ENCODE data around the gene KCNMA1.

The KCNMA1 gene

DNA sequence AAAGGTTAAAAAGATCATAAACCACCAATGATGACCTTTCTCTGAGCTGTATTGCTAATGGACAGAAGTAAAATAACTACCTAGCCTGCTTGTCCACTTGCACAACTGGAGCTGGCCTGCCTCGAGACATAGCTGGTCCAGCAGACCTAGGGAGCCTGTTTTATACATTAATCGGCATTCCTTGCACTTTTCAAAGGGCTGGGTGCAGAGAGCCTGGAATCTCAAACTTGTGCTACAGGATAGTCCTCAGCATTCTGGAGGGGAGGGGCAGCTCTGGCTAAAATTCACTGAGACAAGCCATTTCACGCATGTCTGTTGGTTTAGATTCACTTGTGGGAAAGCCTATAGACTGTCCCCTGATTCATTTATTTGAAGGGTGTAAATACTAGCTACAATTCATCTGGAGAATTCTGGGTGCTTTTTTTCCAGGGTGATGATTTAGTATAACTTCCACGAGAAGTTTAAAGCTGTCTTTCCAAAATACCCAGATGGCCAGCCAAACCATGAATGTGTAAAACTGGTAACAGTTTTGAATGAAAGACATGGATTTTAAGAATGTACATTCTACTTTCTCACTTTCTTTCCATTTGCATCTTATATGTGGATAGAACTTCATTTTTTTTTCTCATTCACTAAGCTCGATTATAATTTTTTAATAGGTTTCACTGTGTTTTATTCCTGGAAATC lies 389.4 kb downstream of the KCNMA1 start:
- no peaks in the 10 kb centered on the region for H3K27me3 ChIP-seq (replicated peaks; ENCODE audit: control insufficient read depth, insufficient read depth, low read length)
- H3K4me3 ChIP-seq (replicated peaks; ENCODE audit: low read depth, low read length) = no peak overlapping the region
- TF ChIP-seq, protein P1, sequence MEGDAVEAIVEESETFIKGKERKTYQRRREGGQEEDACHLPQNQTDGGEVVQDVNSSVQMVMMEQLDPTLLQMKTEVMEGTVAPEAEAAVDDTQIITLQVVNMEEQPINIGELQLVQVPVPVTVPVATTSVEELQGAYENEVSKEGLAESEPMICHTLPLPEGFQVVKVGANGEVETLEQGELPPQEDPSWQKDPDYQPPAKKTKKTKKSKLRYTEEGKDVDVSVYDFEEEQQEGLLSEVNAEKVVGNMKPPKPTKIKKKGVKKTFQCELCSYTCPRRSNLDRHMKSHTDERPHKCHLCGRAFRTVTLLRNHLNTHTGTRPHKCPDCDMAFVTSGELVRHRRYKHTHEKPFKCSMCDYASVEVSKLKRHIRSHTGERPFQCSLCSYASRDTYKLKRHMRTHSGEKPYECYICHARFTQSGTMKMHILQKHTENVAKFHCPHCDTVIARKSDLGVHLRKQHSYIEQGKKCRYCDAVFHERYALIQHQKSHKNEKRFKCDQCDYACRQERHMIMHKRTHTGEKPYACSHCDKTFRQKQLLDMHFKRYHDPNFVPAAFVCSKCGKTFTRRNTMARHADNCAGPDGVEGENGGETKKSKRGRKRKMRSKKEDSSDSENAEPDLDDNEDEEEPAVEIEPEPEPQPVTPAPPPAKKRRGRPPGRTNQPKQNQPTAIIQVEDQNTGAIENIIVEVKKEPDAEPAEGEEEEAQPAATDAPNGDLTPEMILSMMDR (IDR thresholded peaks at IDR 0.05; ENCODE audit: insufficient read depth, low read length, poor library complexity, severe bottlenecking) = no peak
- no peak for DNase-seq (ENCODE audit: extremely low read depth, insufficient read length)
- no peaks in the 10 kb centered on the region for H3K36me3 ChIP-seq (ENCODE audit: control insufficient read depth, insufficient read depth, low read length)

DNA sequence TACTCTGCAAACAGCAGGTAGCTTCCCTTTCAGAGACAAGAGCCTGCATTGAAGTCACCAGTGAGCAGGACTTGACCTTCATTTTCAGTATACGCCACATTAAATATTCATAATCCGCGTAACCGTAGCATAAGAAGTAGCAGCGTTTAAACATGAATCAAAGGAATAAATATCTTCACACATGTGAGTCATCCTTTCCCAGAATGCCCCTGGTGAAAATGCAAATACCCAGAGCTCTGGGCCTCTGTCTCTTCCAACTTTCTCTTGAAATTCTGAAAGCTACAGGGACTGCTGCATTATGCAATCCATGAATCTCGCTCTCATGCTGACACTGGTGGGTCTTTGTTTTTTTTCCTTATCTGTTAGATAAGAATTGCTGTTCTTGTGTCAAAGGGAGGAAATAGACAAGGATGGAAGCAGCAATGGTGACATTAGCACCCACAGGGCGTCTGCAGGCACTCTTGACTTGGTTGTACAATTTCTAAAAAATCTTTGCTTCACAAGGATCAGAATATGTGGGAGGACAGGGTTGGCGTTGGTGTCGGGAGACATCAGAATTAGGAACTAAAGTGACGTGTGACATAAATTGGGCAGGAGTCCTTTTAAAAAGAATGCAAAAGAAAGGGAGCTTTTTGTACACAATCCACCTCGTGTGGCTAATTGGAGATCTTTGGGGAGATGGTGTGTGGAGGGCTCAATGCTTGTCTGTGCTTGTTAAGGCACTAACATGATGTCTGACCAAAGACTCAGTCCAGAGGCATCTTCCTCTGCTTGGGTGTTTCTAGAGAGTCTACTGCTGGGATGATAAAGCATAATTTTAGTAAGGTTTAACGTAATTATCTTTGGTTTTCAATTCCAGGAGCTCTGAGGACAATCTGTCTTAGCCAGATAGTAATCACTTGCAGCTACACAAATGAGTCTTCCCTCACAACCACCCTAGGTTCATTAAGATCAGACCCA lies 390.3 kb downstream of the KCNMA1 start:
- no peaks in the 10 kb centered on the region for H3K27me3 ChIP-seq (replicated peaks; ENCODE audit: control insufficient read depth, insufficient read depth, low read length)
- no peaks in the 10 kb centered on the region for H3K36me3 ChIP-seq (ENCODE audit: control insufficient read depth, insufficient read depth, low read length)
- no peak overlapping the region for H3K4me3 ChIP-seq (replicated peaks; ENCODE audit: low read depth, low read length)
- no peak for DNase-seq (ENCODE audit: extremely low read depth, insufficient read length)
- TF ChIP-seq, protein P1 (IDR thresholded peaks at IDR 0.05; ENCODE audit: insufficient read depth, low read length, poor library complexity, severe bottlenecking) = no peak

DNA sequence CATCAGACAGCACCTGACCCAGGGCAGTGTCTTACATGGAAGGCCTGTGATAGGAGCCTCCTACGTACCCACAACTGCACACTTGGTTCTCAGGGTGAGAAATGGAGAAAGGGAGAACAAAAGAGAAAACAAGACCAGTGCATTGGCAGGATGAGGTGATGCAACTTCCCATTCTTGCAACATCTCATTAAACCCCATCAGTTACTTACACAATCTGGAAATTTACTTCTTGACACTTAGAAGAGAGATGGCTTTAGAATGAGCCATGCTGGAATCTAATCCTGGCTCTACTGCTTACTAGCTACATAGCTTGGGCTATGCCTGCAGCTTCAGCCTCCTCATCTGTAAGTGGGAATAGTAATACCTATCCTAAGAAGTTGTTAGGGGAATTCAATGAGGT lies 391.7 kb downstream of the KCNMA1 start:
- no peak for DNase-seq (ENCODE audit: extremely low read depth, insufficient read length)
- Histone ChIP-seq H3K4me3 (replicated peaks; ENCODE audit: low read depth, low read length) (no peak overlapping the region), H3K36me3 (ENCODE audit: control insufficient read depth, insufficient read depth, low read length) (no peaks in the 10 kb centered on the region), H3K27me3 (replicated peaks; ENCODE audit: control insufficient read depth, insufficient read depth, low read length) (no peaks in the 10 kb centered on the region)
- TF ChIP-seq, protein P1 (IDR thresholded peaks at IDR 0.05; ENCODE audit: insufficient read depth, low read length, poor library complexity, severe bottlenecking) = no peak

DNA sequence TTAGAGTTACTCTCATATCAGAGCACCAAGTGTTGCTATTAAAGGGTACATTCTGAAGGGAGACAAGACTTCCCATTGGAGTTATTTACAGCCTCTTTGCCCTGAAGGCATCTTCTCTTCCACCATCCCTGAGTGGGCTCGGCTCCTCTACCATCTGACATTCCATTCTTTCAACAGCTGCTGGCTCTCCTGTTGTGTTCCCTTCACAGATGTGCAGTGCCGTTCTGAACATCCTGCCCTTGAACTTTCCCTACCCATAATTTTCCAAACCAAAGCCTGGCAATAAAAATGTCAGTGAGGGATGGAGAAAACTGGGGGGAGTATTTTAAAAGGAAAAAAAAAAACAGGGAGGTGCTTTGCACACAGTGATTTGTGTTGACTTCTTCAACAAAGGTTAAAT lies 392.9 kb downstream of the KCNMA1 start:
- no peak for DNase-seq (ENCODE audit: extremely low read depth, insufficient read length)
- TF ChIP-seq, protein P1 (IDR thresholded peaks at IDR 0.05; ENCODE audit: insufficient read depth, low read length, poor library complexity, severe bottlenecking) = no peak
- H3K27me3 ChIP-seq (replicated peaks; ENCODE audit: control insufficient read depth, insufficient read depth, low read length) = no peaks in the 10 kb centered on the region
- no peak overlapping the region for H3K4me3 ChIP-seq (replicated peaks; ENCODE audit: low read depth, low read length)
- H3K36me3 ChIP-seq (ENCODE audit: control insufficient read depth, insufficient read depth, low read length) = no peaks in the 10 kb centered on the region

DNA sequence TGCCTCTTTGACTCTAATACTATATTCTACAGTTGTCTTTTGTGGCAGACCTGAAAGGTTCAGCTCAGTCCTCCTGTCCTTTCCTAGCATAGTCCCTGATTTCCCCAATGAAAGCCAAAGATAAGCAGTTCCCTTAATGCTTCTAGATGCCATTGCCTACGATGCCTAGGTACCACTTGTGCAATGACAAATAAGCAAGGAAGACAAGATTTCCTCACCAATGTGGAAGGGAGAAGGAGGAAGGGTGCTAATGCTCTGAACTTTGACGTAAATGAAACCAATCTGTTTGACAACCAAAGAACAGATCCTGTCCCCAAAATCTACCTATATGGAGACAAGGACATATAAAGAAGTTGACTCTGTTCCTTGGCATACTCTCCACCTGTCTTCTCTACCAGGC lies 393.3 kb downstream of the KCNMA1 start:
- no peaks in the 10 kb centered on the region for H3K36me3 ChIP-seq (ENCODE audit: control insufficient read depth, insufficient read depth, low read length)
- H3K4me3 ChIP-seq (replicated peaks; ENCODE audit: low read depth, low read length) = no peak overlapping the region
- DNase-seq (ENCODE audit: extremely low read depth, insufficient read length) = no peak
- TF ChIP-seq, protein P1 (IDR thresholded peaks at IDR 0.05; ENCODE audit: insufficient read depth, low read length, poor library complexity, severe bottlenecking) = no peak
- H3K27me3 ChIP-seq (replicated peaks; ENCODE audit: control insufficient read depth, insufficient read depth, low read length) = no peaks in the 10 kb centered on the region
